Trophoblast cell (in vitro differentiated cells and primary cell): Measurements from ENCODE around the gene SEC22A.

Source experiments
- DNase-seq, 2 donors: peaks; one replicate each; pipeline ENCODE4 v3.0.0-alpha.2; 2016
- H2AFZ ChIP-seq: 2 replicates; pipeline ENCODE4 v1.6.1; 2013; ENCODE audit warnings: low read length, moderate library complexity, mild to moderate bottlenecking; ENCODE audit not compliant: insufficient read depth, poor library complexity
- H2AK5ac ChIP-seq: 2 replicates; pipeline ENCODE4 v1.6.1; 2013; ENCODE audit warnings: mild to moderate bottlenecking, low read length
- H2BK120ac ChIP-seq: 2 replicates; pipeline ENCODE4 v1.6.1; 2013; ENCODE audit warnings: low read length, mild to moderate bottlenecking, moderate library complexity; ENCODE audit not compliant: insufficient read depth, poor library complexity
- H2BK12ac ChIP-seq: 2 replicates; pipeline ENCODE4 v1.6.1; 2013; ENCODE audit warnings: mild to moderate bottlenecking, low read length, moderate library complexity
- H2BK5ac ChIP-seq: 2 replicates; pipeline ENCODE4 v1.6.1; 2013; ENCODE audit warnings: low read length, low read depth, moderate library complexity, mild to moderate bottlenecking; ENCODE audit not compliant: poor library complexity
- H3K14ac ChIP-seq: 2 replicates; pipeline ENCODE4 v1.6.1; 2013; ENCODE audit warnings: mild to moderate bottlenecking, low read length
- H3K18ac ChIP-seq: 2 replicates; pipeline ENCODE4 v1.6.1; 2013; ENCODE audit warnings: mild to moderate bottlenecking, low read length
- H3K23ac ChIP-seq: 2 replicates; pipeline ENCODE4 v1.6.1; 2013; ENCODE audit warnings: low read length
- H3K27ac ChIP-seq: 2 replicates; pipeline ENCODE4 v1.5.1; 2013; ENCODE audit warnings: low read depth, mild to moderate bottlenecking, inconsistent platforms, low read length, moderate library complexity
- H3K27me3 ChIP-seq: 2 replicates; pipeline ENCODE4 v1.6.1; 2013; ENCODE audit warnings: inconsistent platforms, mild to moderate bottlenecking, low read length, moderate library complexity; ENCODE audit not compliant: insufficient read depth
- H3K36me3 ChIP-seq, 2 experiments: 1 replicate in 1 of 2; 2 replicates in 1 of 2; pipeline ENCODE4 v1.6.1; 2013; ENCODE audit warnings: low read length in 2 of 2, mild to moderate bottlenecking in 2 of 2, moderate library complexity in 1 of 2; ENCODE audit not compliant: insufficient read depth in 2 of 2, control insufficient read depth in 1 of 2
- H3K4ac ChIP-seq: 2 replicates; pipeline ENCODE4 v1.6.1; 2013; ENCODE audit warnings: low read depth, mild to moderate bottlenecking, low read length, moderate library complexity
- H3K4me1 ChIP-seq, 2 experiments: 1 replicate in 1 of 2; 2 replicates in 1 of 2; pipeline ENCODE4 v1.6.1; 2013; ENCODE audit warnings: low read length in 2 of 2, mild to moderate bottlenecking in 2 of 2, moderate library complexity in 1 of 2; ENCODE audit not compliant: insufficient read depth in 2 of 2, control insufficient read depth in 1 of 2
- H3K4me2 ChIP-seq: 2 replicates; pipeline ENCODE4 v1.6.1; 2013; ENCODE audit warnings: inconsistent platforms, mild to moderate bottlenecking, low read length, moderate library complexity
- H3K4me3 ChIP-seq: 2 replicates; pipeline ENCODE4 v1.5.1; 2013; ENCODE audit warnings: mild to moderate bottlenecking, low read depth, low read length, inconsistent platforms
- H3K79me1 ChIP-seq: one replicate; pipeline ENCODE4 v1.6.1; 2013; ENCODE audit warnings: low read length
- H3K79me2 ChIP-seq: 2 replicates; pipeline ENCODE4 v1.6.1; 2013; ENCODE audit warnings: low read length, mild to moderate bottlenecking; ENCODE audit not compliant: control insufficient read depth, insufficient read depth, poor library complexity
- H3K9ac ChIP-seq: 2 replicates; pipeline ENCODE4 v1.6.1; 2013; ENCODE audit warnings: mild to moderate bottlenecking, low read length
- H3K9me3 ChIP-seq: 2 replicates; pipeline ENCODE4 v1.6.1; 2013; ENCODE audit warnings: low read depth, mild to moderate bottlenecking, control low read depth, inconsistent platforms, low read length; ENCODE audit not compliant: insufficient read depth
- H4K12ac ChIP-seq: 2 replicates; pipeline ENCODE4 v1.6.1; 2013; ENCODE audit warnings: low read depth, mild to moderate bottlenecking, low read length, moderate library complexity
- H4K8ac ChIP-seq: 2 replicates; pipeline ENCODE4 v1.6.1; 2013; ENCODE audit warnings: low read depth, mild to moderate bottlenecking, low read length, moderate library complexity
- H4K91ac ChIP-seq: one replicate; pipeline ENCODE4 v1.6.1; 2013; ENCODE audit warnings: low read depth, mild to moderate bottlenecking, low read length, moderate library complexity
- WGBS: extraction: QIAGEN DNeasy Blood & Tissue Kit; methylation state at CpG from one replicate; pipeline ENCODE4 v1.1.7; 2013; ENCODE audit warnings: missing lambda C conversion rate; ENCODE audit not compliant: insufficient read length, insufficient coverage; ENCODE audit errors: extremely low coverage; 5-methylcytosine and 5-hydroxymethylcytosine counted together

The SEC22A gene

DNA sequence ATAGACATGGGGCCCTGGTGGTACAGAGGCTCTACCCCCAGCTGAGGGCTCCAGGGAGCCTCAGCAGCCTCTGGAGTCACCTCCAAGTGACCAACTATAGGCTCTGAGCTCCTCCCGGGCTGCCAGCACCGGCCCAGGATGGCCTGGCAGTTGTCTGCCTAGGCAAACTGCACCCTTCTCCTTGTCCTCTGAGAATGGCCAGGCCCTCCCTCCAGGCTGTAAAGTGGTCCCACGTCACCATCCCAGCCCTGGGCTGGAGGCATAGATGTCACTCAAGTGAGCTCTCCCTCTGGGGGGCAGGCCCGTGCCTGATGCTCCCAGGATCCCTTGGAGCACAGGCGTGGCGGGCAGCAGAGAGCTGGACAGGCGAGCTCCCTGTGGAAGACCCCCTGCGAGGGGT, 120.1 kb downstream of the SEC22A start:
- no CpG with 5 or more reads among the region's 8 CpGs for WGBS
- Histone ChIP-seq H3K9ac (no peak overlapping the region), H2AK5ac (no peak overlapping the region), H3K4me2 (no peak overlapping the region), H3K27ac (no peak overlapping the region), H2BK12ac (no peak overlapping the region), H3K4me1 (no peaks in the 10 kb centered on the region), H4K8ac (no peak overlapping the region), H3K36me3 (no peaks in the 10 kb centered on the region), H3K18ac (no peak overlapping the region), H3K14ac (no peak overlapping the region), H3K9me3 (peaks cover 2% of the 10 kb centered on the region), H3K4me3 (no peak overlapping the region), H3K79me2 (no peaks in the 10 kb centered on the region), H2AFZ (no peak overlapping the region), H3K4ac (no peak overlapping the region), H3K23ac (no peak overlapping the region), H3K79me1 (no peaks in the 10 kb centered on the region), H2BK5ac (no peak overlapping the region), H4K91ac (no peak overlapping the region), H3K27me3 (no peaks in the 10 kb centered on the region), H2BK120ac (no peak overlapping the region), H4K12ac (no peak overlapping the region)
- DNase-seq: no peak

DNA sequence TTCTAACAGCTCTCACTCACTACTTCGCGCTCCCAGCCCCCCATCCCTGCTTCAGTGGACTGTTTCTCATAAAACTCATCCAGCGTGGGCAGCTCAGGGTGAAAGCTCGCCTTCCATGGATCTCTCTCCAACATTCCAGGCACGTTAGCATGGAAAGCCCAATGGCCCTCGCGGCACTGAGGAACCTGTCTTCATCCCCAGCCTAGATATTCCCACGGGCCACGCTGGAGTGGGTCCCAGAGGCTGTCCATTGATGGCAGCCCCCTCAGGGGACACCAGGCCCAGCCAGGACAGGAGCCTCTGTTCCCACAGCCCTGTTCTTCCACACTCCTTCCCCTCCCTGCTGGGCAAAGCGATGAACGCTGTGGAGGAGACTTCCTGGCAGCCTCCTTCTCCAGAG, 121.1 kb downstream of the SEC22A start:
- H2AFZ ChIP-seq: no peak overlapping the region
- no peak overlapping the region for H3K4ac ChIP-seq
- H3K14ac ChIP-seq: no peak overlapping the region
- H3K27me3 ChIP-seq: no peaks in the 10 kb centered on the region
- no peaks in the 10 kb centered on the region for H3K79me1 ChIP-seq
- H4K8ac ChIP-seq: no peak overlapping the region
- no peak overlapping the region for H3K9ac ChIP-seq
- H2AK5ac ChIP-seq: no peak overlapping the region
- H3K27ac ChIP-seq: no peak overlapping the region
- H3K18ac ChIP-seq: no peak overlapping the region
- no peaks in the 10 kb centered on the region for H3K36me3 ChIP-seq
- no peak overlapping the region for H3K23ac ChIP-seq
- H3K9me3 ChIP-seq: peaks cover 2% of the 10 kb centered on the region
- H3K4me2 ChIP-seq: no peak overlapping the region
- no peaks in the 10 kb centered on the region for H3K79me2 ChIP-seq
- no CpG with 5 or more reads among the region's 11 CpGs for WGBS
- H4K91ac ChIP-seq: no peak overlapping the region
- H3K4me3 ChIP-seq: no peak overlapping the region
- no peak overlapping the region for H4K12ac ChIP-seq
- no peaks in the 10 kb centered on the region for H3K4me1 ChIP-seq
- no peak overlapping the region for H2BK120ac ChIP-seq
- H2BK5ac ChIP-seq: no peak overlapping the region
- H2BK12ac ChIP-seq: no peak overlapping the region
- DNase-seq: no peak
